KMS-11 (cell line): ENCODE data around the gene NELL1.
"Not testable (repeated sequence)": the region's sequence is repeated elsewhere in the genome, so short reads cannot be mapped to it uniquely, and the experiment has no call there.

ENCODE experiments used
- H2AFZ ChIP-seq: fragments of 200-600 bp; sonication (generic); 2 replicates; pipeline ENCODE4 v1.6.1; 2016; ENCODE audit warnings: antibody characterized with exemption, mixed run types, low read depth
- H3K27ac ChIP-seq: fragments of 200-600 bp; sonication (generic); 2 replicates; pipeline ENCODE4 v1.6.1; 2016; ENCODE audit warnings: mild to moderate bottlenecking, mixed run types
- H3K27me3 ChIP-seq: fragments of 200-600 bp; sonication (generic); 2 replicates; pipeline ENCODE4 v1.6.1; 2017; ENCODE audit warnings: mild to moderate bottlenecking, low read depth, mixed run types, moderate library complexity; ENCODE audit not compliant: insufficient read depth
- H3K36me3 ChIP-seq: fragments of 200-600 bp; sonication (generic); 2 replicates; pipeline ENCODE4 v1.6.1; 2017; ENCODE audit warnings: mild to moderate bottlenecking, mixed run types; ENCODE audit not compliant: insufficient read depth
- H3K4me1 ChIP-seq: fragments of 200-600 bp; sonication (generic); 2 replicates; pipeline ENCODE4 v1.6.1; 2016; ENCODE audit warnings: mild to moderate bottlenecking, low read depth, mixed run types; ENCODE audit not compliant: poor library complexity, severe bottlenecking
- H3K4me2 ChIP-seq: fragments of 200-600 bp; sonication (generic); 2 replicates; pipeline ENCODE4 v1.7.0; 2016; ENCODE audit warnings: mild to moderate bottlenecking, mixed run types
- H3K4me3 ChIP-seq: fragments of 200-600 bp; sonication (generic); IDR thresholded peaks from 2 replicates; pipeline ENCODE4 v1.6.1; 2017; ENCODE audit warnings: low read depth, low read length, mixed read lengths; ENCODE audit not compliant: insufficient read depth
- H3K79me2 ChIP-seq: fragments of 200-600 bp; sonication (generic); 2 replicates; pipeline ENCODE4 v1.6.1; 2016; ENCODE audit warnings: low read depth, mixed run types; ENCODE audit not compliant: insufficient read depth
- H3K9ac ChIP-seq: fragments of 200-600 bp; sonication (generic); 2 replicates; pipeline ENCODE4 v1.6.1; 2016; ENCODE audit warnings: mild to moderate bottlenecking, mixed run types
- H4K20me1 ChIP-seq: fragments of 200-600 bp; sonication (generic); 2 replicates; pipeline ENCODE4 v1.6.1; 2016; ENCODE audit warnings: mild to moderate bottlenecking, mixed run types; ENCODE audit not compliant: insufficient read depth
- TF ChIP-seq, protein P1 (sequence below): fragments of 200-600 bp; sonication (generic); conservative IDR thresholded peaks from 2 replicates; pipeline ENCODE4 v1.6.1; 2017; ENCODE audit warnings: low read depth, mild to moderate bottlenecking, antibody characterized with exemption, low read length, moderate library complexity, mixed read lengths

NELL1 gene

GRCh38 chr11:21264125-21264524 lies 594.7 kb downstream of the NELL1 start:
- H3K4me3 ChIP-seq, result no peak overlapping the region
- H2AFZ ChIP-seq, result no peak overlapping the region
- TF ChIP-seq, protein P1, sequence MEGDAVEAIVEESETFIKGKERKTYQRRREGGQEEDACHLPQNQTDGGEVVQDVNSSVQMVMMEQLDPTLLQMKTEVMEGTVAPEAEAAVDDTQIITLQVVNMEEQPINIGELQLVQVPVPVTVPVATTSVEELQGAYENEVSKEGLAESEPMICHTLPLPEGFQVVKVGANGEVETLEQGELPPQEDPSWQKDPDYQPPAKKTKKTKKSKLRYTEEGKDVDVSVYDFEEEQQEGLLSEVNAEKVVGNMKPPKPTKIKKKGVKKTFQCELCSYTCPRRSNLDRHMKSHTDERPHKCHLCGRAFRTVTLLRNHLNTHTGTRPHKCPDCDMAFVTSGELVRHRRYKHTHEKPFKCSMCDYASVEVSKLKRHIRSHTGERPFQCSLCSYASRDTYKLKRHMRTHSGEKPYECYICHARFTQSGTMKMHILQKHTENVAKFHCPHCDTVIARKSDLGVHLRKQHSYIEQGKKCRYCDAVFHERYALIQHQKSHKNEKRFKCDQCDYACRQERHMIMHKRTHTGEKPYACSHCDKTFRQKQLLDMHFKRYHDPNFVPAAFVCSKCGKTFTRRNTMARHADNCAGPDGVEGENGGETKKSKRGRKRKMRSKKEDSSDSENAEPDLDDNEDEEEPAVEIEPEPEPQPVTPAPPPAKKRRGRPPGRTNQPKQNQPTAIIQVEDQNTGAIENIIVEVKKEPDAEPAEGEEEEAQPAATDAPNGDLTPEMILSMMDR, result no peak

DNA sequence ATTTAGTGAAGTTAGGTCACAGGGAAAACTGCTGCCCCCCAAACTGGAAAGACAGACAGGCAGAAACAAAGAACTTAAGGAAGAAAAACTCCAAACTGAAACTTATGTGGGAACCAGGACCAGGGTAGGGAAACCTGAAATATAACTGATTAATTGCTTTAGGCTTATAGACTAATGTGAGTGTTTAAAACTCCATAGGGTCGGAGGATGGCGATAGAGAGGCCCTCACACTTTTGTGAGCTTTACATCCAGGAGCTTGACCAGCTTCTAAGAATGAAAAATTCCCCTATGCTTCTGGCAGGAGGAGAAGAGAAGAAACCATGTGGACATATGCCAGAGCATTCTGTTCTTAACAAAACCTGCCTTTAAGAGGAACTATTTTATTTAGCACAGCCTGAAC lies 598.6 kb downstream of the NELL1 start:
- Histone ChIP-seq H3K36me3 (no peaks in the 10 kb centered on the region), H3K4me2 (no peak overlapping the region), H2AFZ (no peak overlapping the region), H3K4me1 (no peaks in the 10 kb centered on the region), H3K4me3 (no peak overlapping the region), H3K27me3 (no peaks in the 10 kb centered on the region), H4K20me1 (no peaks in the 10 kb centered on the region), H3K27ac (no peak overlapping the region), H3K79me2 (no peaks in the 10 kb centered on the region), H3K9ac (no peak overlapping the region)
- TF ChIP-seq, protein P1, result no peak

More at GRCh38 chr11:21264125-21264524, 594.7 kb downstream of the NELL1 start:
- Histone ChIP-seq H3K9ac (no peak overlapping the region), H3K36me3 (no peaks in the 10 kb centered on the region), H3K27me3 (no peaks in the 10 kb centered on the region), H3K27ac (no peak overlapping the region), H4K20me1 (no peaks in the 10 kb centered on the region), H3K79me2 (no peaks in the 10 kb centered on the region), H3K4me1 (no peaks in the 10 kb centered on the region), H3K4me2 (no peak overlapping the region)

DNA sequence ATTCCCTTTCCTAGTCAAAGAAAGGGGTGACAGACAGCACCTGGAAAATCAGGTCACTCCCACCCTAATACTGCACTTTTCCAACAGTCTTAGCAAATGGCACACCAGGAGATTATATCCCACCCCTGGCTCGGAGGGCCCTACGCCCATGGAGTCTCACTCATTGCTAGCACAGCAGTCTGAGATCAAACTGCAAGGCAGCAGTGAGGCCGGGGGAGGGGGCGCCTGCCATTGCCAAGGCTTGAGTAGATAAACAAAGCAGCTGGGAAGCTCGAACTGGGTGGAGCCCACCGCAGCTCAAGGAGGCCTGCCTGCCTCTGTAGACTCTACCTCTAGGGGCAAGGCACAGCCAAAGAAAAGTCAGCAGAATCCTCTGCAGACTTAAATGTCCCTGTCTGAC lies 602.8 kb downstream of the NELL1 start:
- not testable (repeated sequence) for H3K27ac ChIP-seq, H3K4me3 ChIP-seq, H3K9ac ChIP-seq, H4K20me1 ChIP-seq, H3K27me3 ChIP-seq, H3K36me3 ChIP-seq, H3K79me2 ChIP-seq, H3K4me2 ChIP-seq, H3K4me1 ChIP-seq, H2AFZ ChIP-seq

GRCh38 chr11:21278840-21279239 lies 609.5 kb downstream of the NELL1 start:
- no peaks in the 10 kb centered on the region for H3K36me3 ChIP-seq
- no peak overlapping the region for H2AFZ ChIP-seq
- no peaks in the 10 kb centered on the region for H3K79me2 ChIP-seq
- H3K4me2 ChIP-seq, result no peak overlapping the region
- H3K4me1 ChIP-seq, result no peaks in the 10 kb centered on the region
- H3K27me3 ChIP-seq, result no peaks in the 10 kb centered on the region
- no peaks in the 10 kb centered on the region for H4K20me1 ChIP-seq
- H3K27ac ChIP-seq, result no peak overlapping the region
- H3K4me3 ChIP-seq, result no peak overlapping the region
- no peak overlapping the region for H3K9ac ChIP-seq
- TF ChIP-seq, protein P1, result no peak

- no peak overlapping the region for H3K27ac ChIP-seq
- H3K4me2 ChIP-seq, result no peak overlapping the region
- H2AFZ ChIP-seq, result no peak overlapping the region
- H3K36me3 ChIP-seq, result no peaks in the 10 kb centered on the region
- TF ChIP-seq, protein P1, result no peak
- H3K4me1 ChIP-seq, result no peaks in the 10 kb centered on the region
- no peak overlapping the region for H3K9ac ChIP-seq
- no peak overlapping the region for H3K4me3 ChIP-seq
- H3K27me3 ChIP-seq, result no peaks in the 10 kb centered on the region
- no peaks in the 10 kb centered on the region for H4K20me1 ChIP-seq
- H3K79me2 ChIP-seq, result no peaks in the 10 kb centered on the region
Measured at GRCh38 chr11:21285104-21285503, 615.7 kb downstream of the NELL1 start.
